PC-9 (cell line): Measurements from ENCODE around the gene RAB7B. TPM values are rescaled to one million over a fixed set of nuclear protein-coding genes. Genes with fewer than 3 reads are reported as not detected.
A peak's percentile ranks its signal among the peaks of the same experiment; 100 is the strongest.

ENCODE experiments used
- BruUV-seq: library from RNA; stranded (reverse); fragments of 400-500 nt; replicated peaks from 2 replicates; lab custom pipeline; 2021; lab: Mats Ljungman, UMichigan
- CTCF ChIA-PET: fragments of 300-600 bp; sonication (Branson Sonifier 250); formaldehyde crosslinking; loops from one replicate; lab custom pipeline; 2022; ENCODE audit warnings: antibody characterized with exemption; lab: Charles Lee
- POLR2A ChIA-PET: fragments of 300-600 bp; sonication (Branson Sonifier 250); formaldehyde crosslinking; loops from one replicate; lab custom pipeline; 2022; ENCODE audit warnings: antibody characterized with exemption; ENCODE audit not compliant: unreplicated experiment; lab: Charles Lee
- DNase-seq, 2 experiments: peaks; one replicate each; pipeline versions ENCODE4 v3.0.0 to v3.0.0-alpha.2; 2015 to 2022; ENCODE audit warnings: mixed read lengths in 1 of 2
- H2AFZ ChIP-seq: fragments of 200-600 bp; sonication (generic); 2 replicates; pipeline ENCODE4 v1.8.1; 2017; ENCODE audit warnings: antibody characterized with exemption
- H3F3A ChIP-seq: fragments of 200-600 bp; sonication (generic); 2 replicates; pipeline ENCODE4 v1.8.1; 2017; ENCODE audit warnings: antibody characterized with exemption, mild to moderate bottlenecking, low read depth; ENCODE audit not compliant: insufficient read depth
- H3K27ac ChIP-seq: fragments of 200-600 bp; sonication (generic); 2 replicates; pipeline ENCODE4 v1.6.1; 2016; ENCODE audit warnings: mixed run types
- H3K27me3 ChIP-seq: fragments of 200-600 bp; sonication (generic); 2 replicates; pipeline ENCODE4 v1.6.1; 2016; ENCODE audit warnings: low read depth, mixed run types; ENCODE audit not compliant: insufficient read depth
- H3K36me3 ChIP-seq: fragments of 200-600 bp; sonication (generic); 2 replicates; pipeline ENCODE4 v1.6.1; 2016; ENCODE audit warnings: low read depth, mixed run types
- H3K4me1 ChIP-seq: fragments of 200-600 bp; sonication (generic); replicated peaks from 2 replicates; pipeline ENCODE4 v1.6.1; 2016; ENCODE audit warnings: mixed run types; ENCODE audit not compliant: insufficient read depth
- H3K4me2 ChIP-seq: fragments of 200-600 bp; sonication (generic); 2 replicates; pipeline ENCODE4 v1.6.1; 2017; ENCODE audit warnings: mixed run types
- H3K4me3 ChIP-seq: fragments of 200-600 bp; sonication (generic); 2 replicates; pipeline ENCODE4 v1.6.1; 2016; ENCODE audit warnings: mixed run types
- H3K79me2 ChIP-seq: fragments of 200-600 bp; sonication (generic); 2 replicates; pipeline ENCODE4 v1.6.1; 2017; ENCODE audit warnings: low read depth, mixed run types
- H3K9me2 ChIP-seq: fragments of 200-600 bp; sonication (generic); 2 replicates; pipeline ENCODE4 v1.8.1; 2017; ENCODE audit warnings: mild to moderate bottlenecking; ENCODE audit not compliant: insufficient read depth
- H3K9me3 ChIP-seq: fragments of 200-600 bp; sonication (generic); 2 replicates; pipeline ENCODE4 v1.8.1; 2016; ENCODE audit warnings: low read depth; ENCODE audit not compliant: insufficient read depth
- H4K20me1 ChIP-seq: fragments of 200-600 bp; sonication (generic); 2 replicates; pipeline ENCODE4 v1.8.1; 2017; ENCODE audit not compliant: insufficient read depth
- CTCF ChIP-seq: fragments of 200-600 bp; sonication (generic); conservative IDR thresholded peaks from 2 replicates; pipeline ENCODE4 v1.6.1; 2017; ENCODE audit warnings: mixed run types, antibody characterized with exemption, mild to moderate bottlenecking, moderate library complexity
- EZH2 ChIP-seq: fragments of 200-600 bp; sonication (generic); IDR thresholded peaks from 2 replicates; pipeline ENCODE4 v1.8.0; 2017; ENCODE audit warnings: antibody characterized with exemption, low read depth
- intact Hi-C: fragments of 100-400 bp; cut with micrococcal nuclease; formaldehyde crosslinking; loops from one replicate; pipeline ENCODE4 v1.10.0; 2022; ENCODE audit not compliant: unreplicated experiment
- total RNA-seq: library from RNA; stranded (reverse); gene quantifications from 2 replicates; pipeline ENCODE4 v1.2.3, GENCODE V29; 2021

RAB7B gene
- total RNA-seq, 1 experiment from 2014 or later = not detected

- CTCF ChIA-PET = interaction anchor here (0.7 kb wide), 1 partner anchor 35 kb away, joined by 3 read pairs; no protein-coding TSS in a partner anchor
- Histone ChIP-seq H3K79me2 (no peaks in the 10 kb centered on the region), H3K4me1 (peaks cover 73% of the 10 kb centered on the region), H3K9me3 (no peaks in the 10 kb centered on the region; the same call in 1 of the 2 replicates), H3K4me3 (no peak overlapping the region), H2AFZ (no peak overlapping the region), H3K9me2 (no peaks in the 10 kb centered on the region; the same call in 1 of the 2 replicates), H3K4me2 (peak overlapping the region; percentile 61), H3K36me3 (no peaks in the 10 kb centered on the region), H4K20me1 (no peaks in the 10 kb centered on the region), H3K27ac (peak overlapping the region; percentile 59), H3F3A (peaks cover 57% of the 10 kb centered on the region), H3K27me3 (no peaks in the 10 kb centered on the region)
- BruUV-seq = no TSS peak
- peak in 1 of 2 experiments; percentile 87 for DNase-seq
- POLR2A ChIA-PET = no interaction called here
- intact Hi-C loops = loop anchor here (1.0 kb wide), 1 partner anchor 23 kb away; no protein-coding TSS in a partner anchor
- TF ChIP-seq CTCF = no peak
- no peak for TF ChIP-seq EZH2
Measured at GRCh38 chr1:205967554-205968335, 35.5 kb downstream of the RAB7B start.

DNA sequence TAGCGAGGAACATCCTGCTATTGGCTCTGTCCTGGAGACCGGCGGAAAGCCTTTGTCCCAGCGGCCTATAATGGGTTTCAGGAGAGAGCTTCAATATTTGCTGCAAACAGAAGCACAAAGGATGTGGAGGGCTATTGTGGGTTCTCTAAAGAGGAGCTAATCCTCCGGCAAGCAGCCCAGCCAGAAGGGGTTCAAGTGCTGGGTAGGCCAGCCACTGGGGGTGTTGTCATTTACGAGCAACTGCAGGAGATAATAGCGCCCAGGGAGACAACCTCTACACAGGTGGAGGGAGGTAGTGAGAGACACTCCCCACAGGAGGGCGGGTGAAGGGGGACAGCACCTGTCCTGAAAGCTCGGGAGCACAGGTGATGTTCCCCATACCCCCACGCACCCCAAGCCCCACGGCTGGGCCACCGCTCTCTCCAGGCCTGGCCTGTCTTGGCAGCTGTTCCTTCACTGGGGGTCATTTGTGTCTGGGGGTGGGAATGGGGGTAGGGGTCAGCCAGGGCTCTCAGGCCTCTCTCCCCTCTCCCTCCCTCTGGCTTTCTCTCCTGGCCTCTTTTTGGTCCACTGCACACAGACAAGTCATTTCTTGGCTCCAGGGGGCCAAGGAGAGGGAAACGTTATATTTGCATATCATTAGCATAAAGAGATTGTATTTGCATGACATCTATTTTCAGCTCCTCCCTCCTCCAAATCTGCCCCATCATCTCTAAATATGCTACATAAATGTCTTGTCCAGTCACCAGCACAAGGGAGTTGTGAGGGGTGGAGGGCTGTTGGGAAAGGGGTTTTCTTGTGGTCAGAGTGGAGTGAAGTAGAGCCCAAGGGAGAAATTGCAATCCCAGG lies 37.9 kb downstream of the RAB7B start:
- Histone ChIP-seq H3K36me3 (no peaks in the 10 kb centered on the region), H3K4me2 (0 out of 2 replicates have a peak overlapping the region, but pooled peaks have one; percentile 73), H3F3A (peaks cover 50% of the 10 kb centered on the region), H3K4me3 (no peak overlapping the region), H3K79me2 (no peaks in the 10 kb centered on the region), H3K27ac (no peak overlapping the region), H2AFZ (no peak overlapping the region), H4K20me1 (no peaks in the 10 kb centered on the region), H3K9me2 (no peaks in the 10 kb centered on the region), H3K9me3 (no peaks in the 10 kb centered on the region), H3K4me1 (peaks cover 77% of the 10 kb centered on the region), H3K27me3 (no peaks in the 10 kb centered on the region)
- intact Hi-C loops = no loop called here
- TF ChIP-seq CTCF (no peak), EZH2 (no peak)
- ChIA-PET POLR2A (no interaction called here), CTCF (no interaction called here)
- no TSS peak for BruUV-seq
- DNase-seq = no peak
